Upper lobe of left lung (tissue), 4 donors: Measurements from ENCODE around the gene FAF1.
"Not testable (repeated sequence)": the region's sequence is repeated elsewhere in the genome, so short reads cannot be mapped to it uniquely, and the experiment has no call there.

Source experiments
- EP300 ChIP-seq, 4 donors: sonication (generic); formaldehyde crosslinking; IDR thresholded peaks; one replicate each; pipeline ENCODE4 v1.5.1; 2017; ENCODE audit warnings: antibody characterized with exemption in 4 of 4, control low read depth in 2 of 4
- POLR2A ChIP-seq, 4 donors: fragments of 450-650 bp; IDR thresholded peaks; one replicate each; pipeline ENCODE4 v1.5.1; 2016 to 2017; ENCODE audit warnings: antibody characterized with exemption in 4 of 4, mild to moderate bottlenecking in 2 of 4
- POLR2AphosphoS5 ChIP-seq, 2 donors: sonication (generic); formaldehyde crosslinking; IDR thresholded peaks; one replicate each; pipeline ENCODE4 v1.5.1; 2017; ENCODE audit warnings: antibody characterized with exemption in 2 of 2
- TF ChIP-seq, protein P1 (sequence below), 6 experiments: fragments of 450-650 bp in 4 of 6; fragments of 200-600 bp in 2 of 6; sonication (generic) in 2 of 6; IDR thresholded peaks; one replicate each; pipeline ENCODE4 v1.5.1; 2016 to 2019; ENCODE audit warnings: antibody characterized with exemption in 6 of 6

DNA sequence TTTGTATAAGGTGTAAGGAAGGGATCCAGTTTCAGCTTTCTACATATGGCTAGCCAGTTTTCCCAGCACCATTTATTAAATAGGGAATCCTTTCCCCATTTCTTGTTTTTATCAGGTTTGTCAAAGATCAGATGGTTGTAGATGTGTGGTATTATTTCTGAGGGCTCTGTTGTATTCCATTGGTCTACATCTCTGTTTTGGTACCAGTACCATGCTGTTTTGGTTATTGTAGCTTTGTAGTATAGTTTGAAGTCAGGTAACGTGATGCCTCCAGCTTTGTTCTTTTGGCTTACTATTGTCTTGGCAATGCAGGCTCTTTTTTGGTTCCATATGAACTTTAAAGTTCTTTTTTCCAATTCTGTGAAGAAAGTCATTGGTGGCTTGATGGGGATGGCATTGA is 54.0 kb downstream of the FAF1 start:
- TF ChIP-seq, protein P1, sequence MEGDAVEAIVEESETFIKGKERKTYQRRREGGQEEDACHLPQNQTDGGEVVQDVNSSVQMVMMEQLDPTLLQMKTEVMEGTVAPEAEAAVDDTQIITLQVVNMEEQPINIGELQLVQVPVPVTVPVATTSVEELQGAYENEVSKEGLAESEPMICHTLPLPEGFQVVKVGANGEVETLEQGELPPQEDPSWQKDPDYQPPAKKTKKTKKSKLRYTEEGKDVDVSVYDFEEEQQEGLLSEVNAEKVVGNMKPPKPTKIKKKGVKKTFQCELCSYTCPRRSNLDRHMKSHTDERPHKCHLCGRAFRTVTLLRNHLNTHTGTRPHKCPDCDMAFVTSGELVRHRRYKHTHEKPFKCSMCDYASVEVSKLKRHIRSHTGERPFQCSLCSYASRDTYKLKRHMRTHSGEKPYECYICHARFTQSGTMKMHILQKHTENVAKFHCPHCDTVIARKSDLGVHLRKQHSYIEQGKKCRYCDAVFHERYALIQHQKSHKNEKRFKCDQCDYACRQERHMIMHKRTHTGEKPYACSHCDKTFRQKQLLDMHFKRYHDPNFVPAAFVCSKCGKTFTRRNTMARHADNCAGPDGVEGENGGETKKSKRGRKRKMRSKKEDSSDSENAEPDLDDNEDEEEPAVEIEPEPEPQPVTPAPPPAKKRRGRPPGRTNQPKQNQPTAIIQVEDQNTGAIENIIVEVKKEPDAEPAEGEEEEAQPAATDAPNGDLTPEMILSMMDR (IDR thresholded peaks at IDR 0.05): not testable (repeated sequence)
- TF ChIP-seq EP300, POLR2AphosphoS5, POLR2A (IDR thresholded peaks at IDR 0.05): not testable (repeated sequence)
